SK-N-SH (cell line): ENCODE results near the gene EML5. TPM values are rescaled to one million over a fixed set of nuclear protein-coding genes. Genes with fewer than 3 reads are reported as not detected.

Experiments used
- CTCF ChIA-PET: fragments of 300-600, 350-600 bp; formaldehyde crosslinking; extraction: SDS; loops from one replicate; lab custom pipeline; 2021; lab: Yijun Ruan, JAX
- POLR2A ChIA-PET: fragments of 350-600 bp; sonication (Branson Sonifier 250); formaldehyde crosslinking; extraction: SDS; loops from one replicate; lab custom pipeline; 2020; ENCODE audit warnings: antibody characterized with exemption, inconsistent platforms; lab: Yijun Ruan, JAX
- DNase-seq: peaks from one replicate; pipeline ENCODE4 v3.0.0; 2012
- H2AFZ ChIP-seq: fragments of 200-600 bp; sonication (generic); 2 replicates; pipeline ENCODE4 v1.8.1; 2016; ENCODE audit warnings: antibody characterized with exemption, mild to moderate bottlenecking, low read depth
- H3F3A ChIP-seq: fragments of 200-600 bp; sonication (generic); replicated peaks from 2 replicates; pipeline ENCODE3; 2016; ENCODE audit warnings: antibody characterized with exemption, mild to moderate bottlenecking; ENCODE audit not compliant: insufficient read depth
- H3K27ac ChIP-seq, 2 experiments: fragments of 200-500 bp in 1 of 2; fragments of 200-600 bp in 1 of 2; sonication (Bioruptor generic) in 1 of 2; sonication (generic), shearing (Covaris generic) in 1 of 2; 2 replicates each; pipeline versions ENCODE4 v1.5.1 to v1.6.1; 2014 to 2016; ENCODE audit warnings: low read depth in 2 of 2, inconsistent platforms in 1 of 2, low read length in 1 of 2, mild to moderate bottlenecking in 1 of 2, mixed read lengths in 1 of 2
- H3K27me3 ChIP-seq: fragments of 200-600 bp; sonication (generic), shearing (Covaris generic); 2 replicates; pipeline ENCODE4 v1.6.1; 2016; ENCODE audit warnings: mixed run types; ENCODE audit not compliant: insufficient read depth
- H3K36me3 ChIP-seq, 2 experiments: fragments of 200-500 bp in 1 of 2; fragments of 200-600 bp in 1 of 2; sonication (Bioruptor generic) in 1 of 2; sonication (generic) in 1 of 2; replicated peaks in 1 of 2; 2 replicates each; pipeline versions ENCODE3 to v1.5.1; 2014 to 2016; ENCODE audit warnings: low read length in 1 of 2, mild to moderate bottlenecking in 1 of 2; ENCODE audit not compliant: insufficient read depth in 2 of 2, control insufficient read depth in 1 of 2
- H3K4me1 ChIP-seq, 2 experiments: fragments of 200-500 bp in 1 of 2; fragments of 200-600 bp in 1 of 2; sonication (Bioruptor generic) in 1 of 2; sonication (generic), shearing (Covaris generic) in 1 of 2; 2 replicates each; pipeline versions ENCODE4 v1.5.1 to v1.6.1; 2014 to 2016; ENCODE audit warnings: low read depth in 1 of 2, low read length in 1 of 2, mixed run types in 1 of 2; ENCODE audit not compliant: insufficient read depth in 2 of 2, control insufficient read depth in 1 of 2
- H3K4me2 ChIP-seq: fragments of 200-600 bp; sonication (generic), shearing (Covaris generic); 2 replicates; pipeline ENCODE4 v1.6.1; 2017; ENCODE audit warnings: mixed run types
- H3K4me3 ChIP-seq, 2 experiments: fragments of 200-500 bp in 1 of 2; fragments of 200-600 bp in 1 of 2; sonication (Bioruptor generic) in 1 of 2; sonication (generic), shearing (Covaris generic) in 1 of 2; 2 replicates each; pipeline versions ENCODE4 v1.5.1 to v1.8.1; 2014 to 2016; ENCODE audit warnings: low read depth in 2 of 2, inconsistent platforms in 1 of 2, low read length in 1 of 2, mild to moderate bottlenecking in 1 of 2, mixed read lengths in 1 of 2, moderate library complexity in 1 of 2
- H3K79me2 ChIP-seq: fragments of 200-600 bp; sonication (generic); 2 replicates; pipeline ENCODE4 v1.8.1; 2017; ENCODE audit warnings: mild to moderate bottlenecking; ENCODE audit not compliant: insufficient read depth
- H3K9ac ChIP-seq: fragments of 200-600 bp; sonication (generic); 2 replicates; pipeline ENCODE4 v1.6.1; 2017; ENCODE audit warnings: mixed run types
- H3K9me2 ChIP-seq: fragments of 200-600 bp; sonication (generic); 2 replicates; pipeline ENCODE4 v1.6.1; 2017; ENCODE audit warnings: mixed run types
- H3K9me3 ChIP-seq: fragments of 200-600 bp; sonication (generic); 2 replicates; pipeline ENCODE4 v1.6.1; 2017; ENCODE audit warnings: mixed run types, mild to moderate bottlenecking, moderate library complexity
- H4K20me1 ChIP-seq: fragments of 200-600 bp; sonication (generic); 2 replicates; pipeline ENCODE4 v1.6.1; 2017; ENCODE audit warnings: mild to moderate bottlenecking, mixed run types; ENCODE audit not compliant: insufficient read depth
- CHD2 ChIP-seq: fragments of 150-350 bp; IDR thresholded peaks from 2 replicates; pipeline ENCODE4 v1.6.1; 2018; ENCODE audit warnings: low read length; ENCODE audit not compliant: partially characterized antibody
- ELF1 ChIP-seq: IDR thresholded peaks from 2 replicates; pipeline ENCODE4 v1.4.0; 2012
- EP300 ChIP-seq, 2 experiments: IDR thresholded peaks; 2 replicates each; pipeline versions ENCODE4 v1.4.0 to v1.6.1; 2012; ENCODE audit warnings: borderline replicate concordance in 1 of 2, low read depth in 1 of 2, low read length in 1 of 2
- GATA2 ChIP-seq: sonication (generic); formaldehyde crosslinking; IDR thresholded peaks from 2 replicates; pipeline ENCODE4 v1.5.0; 2020; ENCODE audit warnings: mild to moderate bottlenecking, missing genetic modification reagents
- MEF2A ChIP-seq: IDR thresholded peaks from 2 replicates; pipeline ENCODE4 v1.4.0; 2012; ENCODE audit warnings: low read depth, borderline replicate concordance
- TCF12 ChIP-seq: IDR thresholded peaks from 2 replicates; pipeline ENCODE4 v1.4.0; 2012
- TEAD4 ChIP-seq: IDR thresholded peaks from 2 replicates; pipeline ENCODE4 v1.4.0; 2012; ENCODE audit warnings: mild to moderate bottlenecking, borderline replicate concordance; ENCODE audit not compliant: insufficient read depth
- YY1 ChIP-seq: IDR thresholded peaks from 2 replicates; pipeline ENCODE4 v1.4.0; 2012; ENCODE audit warnings: low read depth, mild to moderate bottlenecking
- whole genome bisulfite sequencing: methylation state at CpG from one replicate; pipeline ENCODE4 v1.1.6; 2017; ENCODE audit warnings: low lambda C conversion rate; 5-methylcytosine and 5-hydroxymethylcytosine counted together
- polyA plus RNA-seq, 3 experiments: library from polyadenylated mRNA; depleted of rRNA; stranded (reverse); fragments of >200 nt; gene quantifications; 2 replicates each; pipeline ENCODE4 v1.2.3, GENCODE V29; 2012
- TF ChIP-seq, protein P1 (sequence below): IDR thresholded peaks from 2 replicates; pipeline ENCODE4; 2012
- TF ChIP-seq, protein P2 (sequence below): IDR thresholded peaks from 2 replicates; pipeline ENCODE4 v1.6.1; 2012; ENCODE audit warnings: mild to moderate bottlenecking, low read depth, low read length, moderate library complexity

EML5 gene
- polyA plus RNA-seq, 1 of the 3 experiments (the other 2 are of a cell fraction) = 0.23 TPM

GRCh38 chr14:88786715-88787114 is 6.0 kb downstream of the EML5 start:
- DNase-seq = no peak
- no peaks in the 10 kb centered on the region; a peak in 2 of 4 replicates for H3K4me1 ChIP-seq
- H3K9ac ChIP-seq = no peak overlapping the region
- H3F3A ChIP-seq = no peaks in the 10 kb centered on the region
- peaks cover 2% of the 10 kb centered on the region; the same call in 1 of the 2 replicates for H4K20me1 ChIP-seq
- H3K4me3 ChIP-seq = no peak overlapping the region
- ChIA-PET CTCF (interaction anchor here (2.0 kb wide), 1 partner anchor 82 kb away, joined by 7 read pairs; no protein-coding TSS in a partner anchor), POLR2A (interaction anchor here (8.0 kb wide), 1 partner anchor 39 kb away, joined by 92 read pairs; the partner anchor contains the start of gene TTC8)
- no peak overlapping the region for H3K27ac ChIP-seq
- H3K4me2 ChIP-seq = no peak overlapping the region
- 68% methylated on average over 4 of the region's 4 CpGs for WGBS
- no peaks in the 10 kb centered on the region for H3K9me3 ChIP-seq
- no peaks in the 10 kb centered on the region for H3K79me2 ChIP-seq
- TF ChIP-seq ELF1 (no peak), GATA2 (CRISPR knock-in tag) (peak; percentile 61), YY1 (no peak), TCF12 (no peak), TEAD4 (no peak), EP300 (IDR thresholded peaks at IDR 0.05; ENCODE audit: borderline replicate concordance in 1 of 2, low read depth in 1 of 2, low read length in 1 of 2) (no peak)
- TF ChIP-seq, protein P1, sequence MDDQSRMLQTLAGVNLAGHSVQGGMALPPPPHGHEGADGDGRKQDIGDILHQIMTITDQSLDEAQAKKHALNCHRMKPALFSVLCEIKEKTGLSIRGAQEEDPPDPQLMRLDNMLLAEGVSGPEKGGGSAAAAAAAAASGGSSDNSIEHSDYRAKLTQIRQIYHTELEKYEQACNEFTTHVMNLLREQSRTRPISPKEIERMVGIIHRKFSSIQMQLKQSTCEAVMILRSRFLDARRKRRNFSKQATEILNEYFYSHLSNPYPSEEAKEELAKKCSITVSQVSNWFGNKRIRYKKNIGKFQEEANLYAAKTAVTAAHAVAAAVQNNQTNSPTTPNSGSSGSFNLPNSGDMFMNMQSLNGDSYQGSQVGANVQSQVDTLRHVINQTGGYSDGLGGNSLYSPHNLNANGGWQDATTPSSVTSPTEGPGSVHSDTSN = no peak
- TF ChIP-seq, protein P2, sequence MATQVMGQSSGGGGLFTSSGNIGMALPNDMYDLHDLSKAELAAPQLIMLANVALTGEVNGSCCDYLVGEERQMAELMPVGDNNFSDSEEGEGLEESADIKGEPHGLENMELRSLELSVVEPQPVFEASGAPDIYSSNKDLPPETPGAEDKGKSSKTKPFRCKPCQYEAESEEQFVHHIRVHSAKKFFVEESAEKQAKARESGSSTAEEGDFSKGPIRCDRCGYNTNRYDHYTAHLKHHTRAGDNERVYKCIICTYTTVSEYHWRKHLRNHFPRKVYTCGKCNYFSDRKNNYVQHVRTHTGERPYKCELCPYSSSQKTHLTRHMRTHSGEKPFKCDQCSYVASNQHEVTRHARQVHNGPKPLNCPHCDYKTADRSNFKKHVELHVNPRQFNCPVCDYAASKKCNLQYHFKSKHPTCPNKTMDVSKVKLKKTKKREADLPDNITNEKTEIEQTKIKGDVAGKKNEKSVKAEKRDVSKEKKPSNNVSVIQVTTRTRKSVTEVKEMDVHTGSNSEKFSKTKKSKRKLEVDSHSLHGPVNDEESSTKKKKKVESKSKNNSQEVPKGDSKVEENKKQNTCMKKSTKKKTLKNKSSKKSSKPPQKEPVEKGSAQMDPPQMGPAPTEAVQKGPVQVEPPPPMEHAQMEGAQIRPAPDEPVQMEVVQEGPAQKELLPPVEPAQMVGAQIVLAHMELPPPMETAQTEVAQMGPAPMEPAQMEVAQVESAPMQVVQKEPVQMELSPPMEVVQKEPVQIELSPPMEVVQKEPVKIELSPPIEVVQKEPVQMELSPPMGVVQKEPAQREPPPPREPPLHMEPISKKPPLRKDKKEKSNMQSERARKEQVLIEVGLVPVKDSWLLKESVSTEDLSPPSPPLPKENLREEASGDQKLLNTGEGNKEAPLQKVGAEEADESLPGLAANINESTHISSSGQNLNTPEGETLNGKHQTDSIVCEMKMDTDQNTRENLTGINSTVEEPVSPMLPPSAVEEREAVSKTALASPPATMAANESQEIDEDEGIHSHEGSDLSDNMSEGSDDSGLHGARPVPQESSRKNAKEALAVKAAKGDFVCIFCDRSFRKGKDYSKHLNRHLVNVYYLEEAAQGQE = no peak
- no peaks in the 10 kb centered on the region for H3K36me3 ChIP-seq
- 0 out of 2 replicates have a peak, but pooled peaks cover 5% of the 10 kb centered on the region for H3K9me2 ChIP-seq
- peaks cover 14% of the 10 kb centered on the region for H3K27me3 ChIP-seq
- no peak overlapping the region for H2AFZ ChIP-seq

DNA sequence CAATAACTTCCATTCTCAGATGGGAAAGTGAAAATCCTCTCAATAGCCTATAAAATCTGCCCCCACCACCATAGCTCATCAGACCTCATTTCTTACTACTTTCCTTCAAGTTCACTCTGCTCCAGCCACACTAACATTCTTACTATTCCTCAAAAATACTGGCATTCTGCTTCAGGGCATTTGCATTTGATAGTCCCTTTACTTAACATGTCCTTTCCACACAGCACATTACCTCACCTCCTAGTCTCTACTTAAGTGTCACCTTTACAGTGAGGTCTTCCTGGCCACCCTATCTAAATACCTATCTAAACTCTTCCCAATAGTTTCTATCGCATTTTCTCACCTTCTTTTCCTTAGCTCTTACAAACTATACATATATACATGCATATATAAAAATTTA is 6.8 kb downstream of the EML5 start:
- no peak overlapping the region for H3K4me2 ChIP-seq
- H3K36me3 ChIP-seq = no peaks in the 10 kb centered on the region
- 0 out of 2 replicates have a peak, but pooled peaks cover 5% of the 10 kb centered on the region for H3K9me2 ChIP-seq
- H4K20me1 ChIP-seq = peaks cover 2% of the 10 kb centered on the region; the same call in 1 of the 2 replicates
- H3K9me3 ChIP-seq = no peaks in the 10 kb centered on the region
- H3K27me3 ChIP-seq = peaks cover 6% of the 10 kb centered on the region
- no peaks in the 10 kb centered on the region for H3F3A ChIP-seq
- H3K4me3 ChIP-seq = no peak overlapping the region
- no peak overlapping the region for H2AFZ ChIP-seq
- CTCF ChIA-PET = interaction anchor here (2.0 kb wide), 1 partner anchor 118 kb away, joined by 5 read pairs; no protein-coding TSS in a partner anchor
- H3K9ac ChIP-seq = no peak overlapping the region
- no peak for DNase-seq
- POLR2A ChIA-PET = interaction anchor here (8.0 kb wide), 1 partner anchor 40 kb away, joined by 92 read pairs; the partner anchor contains the start of gene TTC8
- no peak overlapping the region for H3K27ac ChIP-seq
- H3K4me1 ChIP-seq = no peaks in the 10 kb centered on the region; a peak in 2 of 4 replicates
- TF ChIP-seq CHD2 (no peak), MEF2A (no peak)
- TF ChIP-seq, all 33 proteins: peak for 0
- H3K79me2 ChIP-seq = no peaks in the 10 kb centered on the region
- WGBS = 54% methylated on average over 1 of the region's 1 CpG
